ENCODE measurements around the gene TUT7.
A peak's percentile ranks its signal among the peaks of the same experiment; 100 is the strongest.
"Not testable (repeated sequence)": the region's sequence is repeated elsewhere in the genome, so short reads cannot be mapped to it uniquely, and the experiment has no call there.

Gene TUT7

DNA sequence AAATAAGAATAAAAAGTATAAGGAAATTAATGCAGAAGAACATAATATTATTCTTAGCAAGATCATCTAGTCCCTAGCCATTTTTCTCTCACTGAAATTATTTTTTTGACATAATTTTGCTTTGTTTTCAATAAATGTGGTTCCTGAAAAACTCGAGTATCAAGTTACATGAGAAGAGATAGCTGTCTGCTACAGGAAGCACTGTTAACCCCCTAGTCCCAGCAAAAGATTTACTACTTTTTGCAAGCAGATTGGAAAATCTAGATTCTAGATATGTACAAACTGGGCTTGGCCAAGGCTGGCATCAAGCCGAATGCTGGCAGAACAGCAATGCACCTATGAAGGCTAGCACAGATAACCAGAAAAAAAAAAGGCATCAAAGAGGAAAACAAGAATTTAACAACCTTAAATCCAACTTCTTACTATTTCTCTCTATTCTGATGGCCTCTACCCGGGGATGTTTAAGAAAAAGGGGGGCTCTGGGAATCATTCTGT, 49.9 kb downstream of the TUT7 start:
- no peak for DNase-seq (ENCODE audit: low read depth)
- H3K4me3 ChIP-seq (ENCODE audit: low read length): no peak overlapping the region
- TF ChIP-seq, protein P1, sequence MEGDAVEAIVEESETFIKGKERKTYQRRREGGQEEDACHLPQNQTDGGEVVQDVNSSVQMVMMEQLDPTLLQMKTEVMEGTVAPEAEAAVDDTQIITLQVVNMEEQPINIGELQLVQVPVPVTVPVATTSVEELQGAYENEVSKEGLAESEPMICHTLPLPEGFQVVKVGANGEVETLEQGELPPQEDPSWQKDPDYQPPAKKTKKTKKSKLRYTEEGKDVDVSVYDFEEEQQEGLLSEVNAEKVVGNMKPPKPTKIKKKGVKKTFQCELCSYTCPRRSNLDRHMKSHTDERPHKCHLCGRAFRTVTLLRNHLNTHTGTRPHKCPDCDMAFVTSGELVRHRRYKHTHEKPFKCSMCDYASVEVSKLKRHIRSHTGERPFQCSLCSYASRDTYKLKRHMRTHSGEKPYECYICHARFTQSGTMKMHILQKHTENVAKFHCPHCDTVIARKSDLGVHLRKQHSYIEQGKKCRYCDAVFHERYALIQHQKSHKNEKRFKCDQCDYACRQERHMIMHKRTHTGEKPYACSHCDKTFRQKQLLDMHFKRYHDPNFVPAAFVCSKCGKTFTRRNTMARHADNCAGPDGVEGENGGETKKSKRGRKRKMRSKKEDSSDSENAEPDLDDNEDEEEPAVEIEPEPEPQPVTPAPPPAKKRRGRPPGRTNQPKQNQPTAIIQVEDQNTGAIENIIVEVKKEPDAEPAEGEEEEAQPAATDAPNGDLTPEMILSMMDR (IDR thresholded peaks at IDR 0.05; ENCODE audit: insufficient read depth, low read depth, low read length, missing control alignments): no peak

- peak; percentile 87 for DNase-seq (ENCODE audit: low read depth)
- no peak overlapping the region for H3K4me3 ChIP-seq (ENCODE audit: low read length)
- TF ChIP-seq, protein P1 (IDR thresholded peaks at IDR 0.05; ENCODE audit: insufficient read depth, low read depth, low read length, missing control alignments): no peak
Observed at GRCh38 chr9:86303316-86303975, 50.8 kb downstream of the TUT7 start.

DNA sequence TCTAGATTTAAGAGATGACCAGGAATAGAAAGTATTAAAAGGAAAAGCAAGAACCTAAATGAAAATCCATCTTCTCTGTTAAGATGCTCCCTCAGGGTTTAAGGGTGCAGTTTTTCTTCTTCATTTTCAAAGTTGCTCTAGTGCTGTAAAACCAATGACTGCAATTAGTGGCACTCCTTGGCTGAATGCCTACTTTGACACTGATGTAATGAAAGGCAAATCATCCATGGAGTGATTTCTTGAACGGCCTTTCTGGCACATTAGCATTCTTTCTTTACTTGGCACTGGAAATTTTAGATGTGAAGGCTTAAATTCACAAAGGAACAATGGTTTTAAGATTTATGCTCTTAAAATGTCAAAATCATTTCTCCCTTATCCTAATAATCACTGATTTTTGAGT, 52.5 kb downstream of the TUT7 start:
- TF ChIP-seq, protein P1 (IDR thresholded peaks at IDR 0.05; ENCODE audit: insufficient read depth, low read depth, low read length, missing control alignments): no peak
- no peak overlapping the region for H3K4me3 ChIP-seq (ENCODE audit: low read length)
- no peak for DNase-seq (ENCODE audit: low read depth)

GRCh38 chr9:86300701-86301100, 53.5 kb downstream of the TUT7 start:
- H3K4me3 ChIP-seq (ENCODE audit: low read length): no peak overlapping the region
- TF ChIP-seq, protein P1 (IDR thresholded peaks at IDR 0.05; ENCODE audit: insufficient read depth, low read depth, low read length, missing control alignments): no peak
- no peak for DNase-seq (ENCODE audit: low read depth)

GRCh38 chr9:86298873-86299272, 55.3 kb downstream of the TUT7 start:
- TF ChIP-seq, protein P1 (IDR thresholded peaks at IDR 0.05; ENCODE audit: insufficient read depth, low read depth, low read length, missing control alignments): no peak
- no peak overlapping the region for H3K4me3 ChIP-seq (ENCODE audit: low read length)
- no peak for DNase-seq (ENCODE audit: low read depth)

- not testable (repeated sequence) for DNase-seq (ENCODE audit: low read depth); H3K4me3 ChIP-seq (ENCODE audit: low read length)
Observed at GRCh38 chr9:86290341-86290740, 63.9 kb downstream of the TUT7 start.

DNA sequence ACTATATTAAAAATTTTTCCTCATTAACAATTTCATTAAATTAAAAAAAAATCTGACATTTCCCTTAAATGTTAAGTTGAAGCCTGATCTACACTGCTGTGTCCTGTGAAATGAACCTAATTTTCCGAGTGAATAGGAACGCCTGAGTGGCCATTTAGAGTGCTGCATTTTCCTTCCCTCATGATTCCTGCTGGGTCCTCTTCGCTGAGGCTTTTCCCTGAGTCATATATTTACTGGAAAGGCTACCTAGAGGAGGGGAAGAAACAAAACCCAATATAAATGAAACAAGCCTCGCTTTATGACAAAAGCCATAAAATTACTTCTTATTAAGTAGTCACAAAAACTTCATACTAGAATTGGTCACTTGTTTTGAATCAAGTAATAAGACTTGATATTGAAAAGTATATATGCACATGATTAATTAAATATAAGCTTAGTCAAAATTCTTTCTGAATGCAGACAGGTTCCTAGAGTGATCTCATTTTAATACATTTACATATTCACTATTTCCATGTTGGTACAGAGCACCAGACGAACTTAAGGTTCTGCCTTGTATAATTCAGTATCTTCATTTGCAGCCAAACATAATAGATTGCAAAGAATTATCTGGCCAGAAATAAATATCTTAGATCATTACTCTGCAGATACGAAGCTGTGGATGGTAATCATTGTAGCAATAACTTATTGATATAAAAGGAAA, 65.6 kb downstream of the TUT7 start:
- no peak overlapping the region for H3K4me3 ChIP-seq (ENCODE audit: low read length)
- TF ChIP-seq, protein P1 (IDR thresholded peaks at IDR 0.05; ENCODE audit: insufficient read depth, low read depth, low read length, missing control alignments): no peak
- DNase-seq (ENCODE audit: low read depth): no peak
